NCI-H146 (cell line): Measurements from ENCODE around the gene ZNF331.

ENCODE experiments used
- DNase-seq: peaks from one replicate; lab custom pipeline; 2025; lab: John Stamatoyannopoulos, UW

Gene ZNF331

DNA sequence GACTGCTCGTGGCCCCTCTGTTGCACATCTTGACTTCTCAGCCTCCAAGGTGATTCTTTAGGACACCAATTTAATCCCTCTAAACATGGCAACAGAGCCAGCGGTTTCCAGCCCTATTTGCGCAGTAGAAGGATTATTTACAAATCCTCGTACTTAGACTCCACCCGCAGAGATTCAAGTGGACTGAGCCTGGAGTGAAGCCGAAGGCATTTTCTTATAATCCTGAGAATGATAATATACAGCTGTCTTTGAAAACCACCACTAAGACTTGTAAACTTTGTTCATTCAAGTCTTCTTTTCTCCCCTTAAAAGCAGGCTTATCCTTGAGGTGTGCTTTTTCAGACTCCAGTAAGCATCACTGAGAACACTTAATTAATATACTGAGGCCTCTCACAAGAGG, 89.0 kb downstream of the ZNF331 start:
- no peak for DNase-seq
